ENCODE data around the gene OSMR.

Gene OSMR

GRCh38 chr5:38925154-38925925, 79.5 kb downstream of the OSMR start:
- no peak for DNase-seq (ENCODE audit: low read depth in 2 of 2)

GRCh38 chr5:38926121-38926520, 80.3 kb downstream of the OSMR start:
- no peak for DNase-seq (ENCODE audit: low read depth in 2 of 2)

- DNase-seq (ENCODE audit: low read depth in 2 of 2): no peak
These were observed 81.7 kb downstream of the OSMR start for GRCh38 chr5:38927470-38927869.

GRCh38 chr5:38929838-38930237, 84.0 kb downstream of the OSMR start:
- DNase-seq (ENCODE audit: low read depth in 2 of 2): no peak

DNA sequence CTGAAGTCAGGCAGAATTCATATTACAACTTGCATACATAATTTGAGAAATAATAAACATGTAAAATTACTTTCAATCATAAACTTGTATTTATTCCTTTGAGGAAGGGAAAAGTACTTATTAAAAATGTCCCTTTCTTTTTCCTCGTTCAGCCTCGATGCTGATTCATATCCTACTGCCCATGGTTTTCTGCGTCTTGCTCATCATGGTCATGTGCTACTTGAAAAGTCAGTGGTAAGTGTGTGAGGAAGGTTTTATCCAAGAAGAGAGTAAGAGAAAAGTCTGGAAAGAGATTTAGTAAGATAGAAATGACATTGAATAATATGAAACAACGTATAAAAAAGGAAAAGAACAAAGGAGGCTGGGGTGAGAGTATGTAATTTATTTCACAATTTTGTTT, 85.9 kb downstream of the OSMR start:
- DNase-seq (ENCODE audit: low read depth in 2 of 2): no peak

DNA sequence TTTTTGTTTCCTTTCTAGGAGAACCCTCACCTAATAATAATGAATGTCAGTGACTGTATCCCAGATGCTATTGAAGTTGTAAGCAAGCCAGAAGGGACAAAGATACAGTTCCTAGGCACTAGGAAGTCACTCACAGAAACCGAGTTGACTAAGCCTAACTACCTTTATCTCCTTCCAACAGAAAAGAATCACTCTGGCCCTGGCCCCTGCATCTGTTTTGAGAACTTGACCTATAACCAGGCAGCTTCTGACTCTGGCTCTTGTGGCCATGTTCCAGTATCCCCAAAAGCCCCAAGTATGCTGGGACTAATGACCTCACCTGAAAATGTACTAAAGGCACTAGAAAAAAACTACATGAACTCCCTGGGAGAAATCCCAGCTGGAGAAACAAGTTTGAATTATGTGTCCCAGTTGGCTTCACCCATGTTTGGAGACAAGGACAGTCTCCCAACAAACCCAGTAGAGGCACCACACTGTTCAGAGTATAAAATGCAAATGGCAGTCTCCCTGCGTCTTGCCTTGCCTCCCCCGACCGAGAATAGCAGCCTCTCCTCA, 87.1 kb downstream of the OSMR start:
- no peak for DNase-seq (ENCODE audit: low read depth in 2 of 2)

DNA sequence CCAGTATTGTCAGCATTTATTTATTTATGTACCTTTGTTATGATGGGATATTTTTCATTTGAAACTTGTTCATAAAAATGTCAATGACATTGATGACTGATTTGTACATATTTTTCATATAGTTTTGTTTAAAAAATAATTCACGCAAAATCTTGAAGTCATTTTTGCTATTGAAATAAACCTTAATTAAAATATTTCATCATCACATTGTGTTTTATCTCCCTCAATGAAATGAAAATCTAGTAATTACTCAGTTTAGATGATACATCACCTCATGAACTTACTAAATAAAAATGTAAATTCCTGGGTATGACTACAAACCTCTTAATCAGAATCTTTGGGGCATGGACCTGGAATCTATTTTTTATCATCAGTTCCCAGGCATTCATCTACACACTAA, 89.6 kb downstream of the OSMR start:
- DNase-seq (ENCODE audit: low read depth in 2 of 2): no peak

DNA sequence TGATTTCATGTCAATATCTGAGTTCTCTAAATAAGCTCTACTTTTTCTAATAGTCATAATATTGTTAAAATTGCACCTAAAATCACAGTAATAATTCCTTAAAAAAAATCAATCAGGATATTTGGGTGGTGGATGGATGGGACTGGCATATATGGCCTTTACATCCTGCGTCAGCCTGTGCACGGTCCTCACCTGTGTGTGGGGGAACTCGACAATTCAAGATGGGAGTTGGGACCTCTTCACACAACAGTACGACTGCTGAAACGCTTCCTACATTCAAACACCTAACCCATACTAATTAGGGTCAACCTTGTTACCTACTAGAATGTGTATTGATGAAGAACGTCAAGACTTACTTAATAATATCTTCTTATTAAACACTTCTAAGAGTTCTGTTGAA, 90.5 kb downstream of the OSMR start:
- no peak for DNase-seq (ENCODE audit: low read depth in 2 of 2)

DNA sequence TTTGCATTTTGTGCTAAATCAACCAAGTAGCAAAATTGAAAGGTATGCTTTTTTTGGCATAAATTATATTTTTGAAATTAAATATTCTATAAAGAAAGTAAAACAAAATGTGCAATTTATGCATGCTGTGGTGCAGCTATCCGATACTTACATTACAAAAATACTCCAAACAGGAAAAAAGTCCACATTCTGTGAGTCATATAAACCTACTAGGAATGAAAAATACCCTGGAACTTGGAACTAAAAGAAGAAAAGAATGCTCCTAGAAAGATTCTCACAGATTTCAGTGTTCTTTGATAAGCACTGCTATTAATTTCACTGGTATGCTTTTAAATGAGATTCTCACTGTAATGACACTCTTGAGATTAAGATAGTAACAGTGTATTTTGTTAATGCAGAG, 92.6 kb downstream of the OSMR start:
- no peak for DNase-seq (ENCODE audit: low read depth in 2 of 2)

DNA sequence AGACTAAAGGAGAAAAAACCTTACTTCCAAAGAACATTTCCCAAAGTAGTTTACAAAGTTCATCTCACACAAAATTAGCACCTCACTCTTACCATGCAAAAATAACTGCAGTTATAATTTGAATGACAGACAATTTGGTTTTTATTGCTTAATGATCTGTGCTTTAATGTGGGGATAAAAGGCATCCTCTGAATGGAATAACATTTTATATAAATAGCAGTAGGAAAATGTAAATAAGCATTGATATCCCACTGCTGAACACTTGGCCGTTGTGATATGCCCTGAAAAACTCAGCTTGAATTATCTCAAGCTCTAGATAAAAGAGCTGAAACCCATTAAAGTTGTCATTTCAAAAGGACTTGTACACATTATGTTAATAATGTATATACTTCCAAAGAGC, 93.2 kb downstream of the OSMR start:
- no peak for DNase-seq (ENCODE audit: low read depth in 2 of 2)

- no peak for DNase-seq (ENCODE audit: low read depth in 2 of 2)
These were observed 94.5 kb downstream of the OSMR start for GRCh38 chr5:38940230-38940858.

DNA sequence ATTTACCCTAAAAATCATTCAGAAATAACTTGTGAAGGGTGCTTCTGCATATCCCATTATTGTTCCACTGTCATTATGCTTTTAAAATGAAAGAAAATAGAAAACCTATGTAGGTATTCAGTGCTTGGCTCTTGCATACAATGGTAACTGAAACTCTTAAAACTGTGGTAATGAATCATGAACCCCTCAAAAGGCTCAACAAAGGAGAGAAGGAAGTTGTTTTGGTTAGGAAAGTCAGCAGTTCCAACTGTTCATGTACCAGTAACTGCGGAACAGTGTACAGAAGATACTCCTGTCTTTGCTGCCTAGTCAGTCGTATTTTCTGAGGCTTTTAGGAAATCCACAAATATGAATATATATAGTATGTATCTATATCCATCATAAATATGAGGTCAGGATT, 96.1 kb downstream of the OSMR start:
- DNase-seq (ENCODE audit: low read depth in 2 of 2): no peak

DNA sequence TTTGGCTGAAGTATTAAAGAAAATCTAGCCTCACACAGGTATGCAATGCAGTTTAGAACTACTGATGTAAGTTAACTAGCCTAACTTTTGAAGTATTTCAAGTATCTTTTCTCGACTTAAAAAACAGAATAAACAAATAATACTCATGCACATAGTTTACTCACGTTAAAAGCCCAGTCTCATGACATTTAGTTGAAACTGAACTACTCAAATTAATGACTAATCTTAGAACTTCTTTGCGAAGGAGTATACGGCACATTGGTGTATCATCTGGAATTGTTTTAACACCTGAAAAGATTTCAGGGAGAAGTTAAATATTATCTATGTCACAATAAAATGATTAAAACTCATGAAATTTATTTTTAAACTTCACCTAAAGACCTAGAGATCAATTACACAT, 98.5 kb downstream of the OSMR start:
- DNase-seq (ENCODE audit: low read depth in 2 of 2): no peak

- DNase-seq (ENCODE audit: low read depth in 2 of 2): no peak
These were observed 102.7 kb downstream of the OSMR start for GRCh38 chr5:38948501-38948900.

- DNase-seq (ENCODE audit: low read depth in 2 of 2): no peak
These were observed 107.7 kb downstream of the OSMR start for GRCh38 chr5:38953426-38954012.

- no peak for DNase-seq (ENCODE audit: low read depth in 2 of 2)
These were observed 115.9 kb downstream of the OSMR start for GRCh38 chr5:38961691-38962090.

GRCh38 chr5:38968665-38969064, 122.9 kb downstream of the OSMR start:
- DNase-seq (ENCODE audit: low read depth in 2 of 2): no peak

GRCh38 chr5:38978036-38978435, 132.2 kb downstream of the OSMR start:
- no peak for DNase-seq (ENCODE audit: low read depth in 2 of 2)

DNA sequence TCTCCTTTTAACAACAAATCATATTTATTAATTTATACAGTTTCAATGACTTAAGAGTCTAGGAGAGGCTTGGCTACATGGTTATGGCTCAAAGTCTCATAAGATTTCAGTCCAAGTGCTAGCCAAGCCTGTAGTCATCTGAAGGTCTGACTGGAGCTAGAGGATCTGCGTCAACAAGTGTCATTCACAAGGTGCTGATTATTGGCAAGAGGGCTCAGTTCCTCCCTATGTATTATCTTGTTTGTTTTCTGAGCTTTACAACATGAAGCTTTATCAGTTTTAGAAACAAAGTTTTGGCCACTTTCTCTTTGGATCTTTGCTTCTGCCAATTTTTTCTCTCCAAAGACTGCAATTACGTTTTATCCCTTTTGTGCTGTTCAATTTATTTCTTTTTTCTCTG, 133.7 kb downstream of the OSMR start:
- no peak for DNase-seq (ENCODE audit: low read depth in 2 of 2)
